PFSK-1 (cell line): Measurements from ENCODE around the gene CCDC85A.

Experiments used
- FOXP2 ChIP-seq: optimal IDR thresholded peaks from 2 replicates; pipeline ENCODE3; 2011; ENCODE audit warnings: borderline replicate concordance, control low read depth, inconsistent platforms; ENCODE audit not compliant: insufficient read depth; ENCODE audit errors: extremely low read length, extremely low read depth
- POLR2AphosphoS5 ChIP-seq: IDR thresholded peaks from 2 replicates; pipeline ENCODE4 v1.6.1; 2012; ENCODE audit warnings: low read depth, mild to moderate bottlenecking, control low read depth, low read length, moderate library complexity
- REST ChIP-seq, 2 experiments: IDR thresholded peaks; 2 replicates each; pipeline versions ENCODE4 v1.6.1 to v1.8.0; 2011 to 2012; ENCODE audit warnings: low read depth in 2 of 2, low read length in 2 of 2, control low read depth in 1 of 2, inconsistent platforms in 1 of 2, mild to moderate bottlenecking in 1 of 2, moderate library complexity in 1 of 2; ENCODE audit not compliant: insufficient read depth in 1 of 2
- SIN3A ChIP-seq: IDR thresholded peaks from 2 replicates; pipeline ENCODE4 v1.6.1; 2012; ENCODE audit warnings: mild to moderate bottlenecking, low read length, moderate library complexity, borderline replicate concordance; ENCODE audit not compliant: insufficient read depth
- TAF1 ChIP-seq: IDR thresholded peaks from 2 replicates; pipeline ENCODE4 v1.6.1; 2012; ENCODE audit warnings: low read length, control low read depth, borderline replicate concordance; ENCODE audit not compliant: insufficient read depth

- no peak for TF ChIP-seq REST (IDR thresholded peaks at IDR 0.05; ENCODE audit: insufficient read depth in 1 of 2, low read depth in 2 of 2, low read length in 2 of 2)
- no peak for TF ChIP-seq POLR2AphosphoS5
- TF ChIP-seq TAF1 = no peak
- TF ChIP-seq SIN3A = no peak
- TF ChIP-seq FOXP2 = no peak
Measured at GRCh38 chr2:56198936-56199335, 15.1 kb downstream of the CCDC85A start.
